ENCODE results near the gene MRPL17.
"Not testable (repeated sequence)": the region's sequence is repeated elsewhere in the genome, so short reads cannot be mapped to it uniquely, and the experiment has no call there.

Gene MRPL17

GRCh38 chr11:6703247-6704063 is 20.3 kb upstream of the MRPL17 start:
- H3K4me3 ChIP-seq (ENCODE audit: low read length), result no peak overlapping the region
- no peak overlapping the region for H4K5ac ChIP-seq (ENCODE audit: low read length)
- H3K4ac ChIP-seq (ENCODE audit: low read depth, low read length), result no peak overlapping the region
- no peak overlapping the region for H2BK120ac ChIP-seq (ENCODE audit: low read depth, low read length)
- H3K4me1 ChIP-seq (ENCODE audit: control insufficient read depth, low read depth, low read length), result no peaks in the 10 kb centered on the region
- H3K79me2 ChIP-seq (ENCODE audit: control insufficient read depth, insufficient read depth, low read length), result no peaks in the 10 kb centered on the region
- no peak overlapping the region for H2BK15ac ChIP-seq (replicated peaks; ENCODE audit: low read depth)
- H3K18ac ChIP-seq (ENCODE audit: low read length), result no peak overlapping the region
- H3K4me2 ChIP-seq (ENCODE audit: low read length), result no peak overlapping the region
- no peaks in the 10 kb centered on the region for H3K36me3 ChIP-seq (ENCODE audit: control insufficient read depth, insufficient read depth, low read length)
- no peak overlapping the region for H3K23ac ChIP-seq (ENCODE audit: low read length)
- no peak overlapping the region for H3K9ac ChIP-seq (ENCODE audit: low read length)
- H2BK5ac ChIP-seq (ENCODE audit: low read length), result no peak overlapping the region
- DNase-seq, result peak; percentile 78
- H4K8ac ChIP-seq (ENCODE audit: low read depth, low read length), result no peak overlapping the region
- H3K79me1 ChIP-seq (ENCODE audit: low read length), result no peaks in the 10 kb centered on the region
- no peaks in the 10 kb centered on the region for H3K27me3 ChIP-seq (ENCODE audit: insufficient read depth, low read length, poor library complexity)
- no peak overlapping the region for H3K56ac ChIP-seq (ENCODE audit: low read length)
- WGBS (ENCODE audit: extremely low coverage, insufficient coverage, low lambda C conversion rate), result no CpG with 5 or more reads among the region's 2 CpGs
- no peak overlapping the region for H2AK5ac ChIP-seq (ENCODE audit: low read length)
- no peak overlapping the region for H3K27ac ChIP-seq (ENCODE audit: low read depth, low read length)

DNA sequence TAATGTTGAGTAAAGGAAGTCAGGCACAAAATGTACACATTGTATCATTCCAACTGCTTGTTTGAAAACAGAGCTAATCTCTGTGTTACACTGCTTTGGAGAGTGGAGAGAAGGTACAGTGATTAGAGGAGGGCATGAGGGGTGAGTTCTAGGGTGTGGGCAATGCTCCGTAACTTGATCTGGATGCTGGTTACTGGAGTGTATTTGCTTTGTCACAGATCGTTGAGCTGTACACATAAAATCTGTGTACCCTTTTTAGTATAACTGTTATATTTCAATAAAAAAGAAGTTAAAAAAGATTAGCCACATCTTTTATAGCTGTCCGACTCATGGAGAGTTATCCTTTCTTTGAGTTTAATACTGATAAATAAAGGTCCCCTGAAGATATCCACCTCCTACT is 18.8 kb upstream of the MRPL17 start:
- not testable (repeated sequence) for H3K36me3 ChIP-seq (ENCODE audit: control insufficient read depth, insufficient read depth, low read length); H3K4me3 ChIP-seq (ENCODE audit: low read length); H3K27ac ChIP-seq (ENCODE audit: low read depth, low read length); H2BK120ac ChIP-seq (ENCODE audit: low read depth, low read length); H2BK15ac ChIP-seq (replicated peaks; ENCODE audit: low read depth); H3K56ac ChIP-seq (ENCODE audit: low read length); H3K4me1 ChIP-seq (ENCODE audit: control insufficient read depth, low read depth, low read length); H3K18ac ChIP-seq (ENCODE audit: low read length); H3K79me1 ChIP-seq (ENCODE audit: low read length); H4K8ac ChIP-seq (ENCODE audit: low read depth, low read length); H3K79me2 ChIP-seq (ENCODE audit: control insufficient read depth, insufficient read depth, low read length); H3K4ac ChIP-seq (ENCODE audit: low read depth, low read length); DNase-seq; H3K4me2 ChIP-seq (ENCODE audit: low read length); H3K27me3 ChIP-seq (ENCODE audit: insufficient read depth, low read length, poor library complexity); H2BK5ac ChIP-seq (ENCODE audit: low read length); H4K5ac ChIP-seq (ENCODE audit: low read length); H3K23ac ChIP-seq (ENCODE audit: low read length); H3K9ac ChIP-seq (ENCODE audit: low read length); H2AK5ac ChIP-seq (ENCODE audit: low read length)
- WGBS (ENCODE audit: extremely low coverage, insufficient coverage, low lambda C conversion rate), result no CpG with 5 or more reads among the region's 3 CpGs

- no peak overlapping the region for H2BK15ac ChIP-seq (replicated peaks; ENCODE audit: low read depth)
- no peaks in the 10 kb centered on the region for H3K36me3 ChIP-seq (ENCODE audit: control insufficient read depth, insufficient read depth, low read length)
- H3K4me1 ChIP-seq (ENCODE audit: control insufficient read depth, low read depth, low read length), result no peaks in the 10 kb centered on the region
- H3K23ac ChIP-seq (ENCODE audit: low read length), result no peak overlapping the region
- no peak overlapping the region for H2BK5ac ChIP-seq (ENCODE audit: low read length)
- no peaks in the 10 kb centered on the region for H3K79me1 ChIP-seq (ENCODE audit: low read length)
- no peak overlapping the region for H4K8ac ChIP-seq (ENCODE audit: low read depth, low read length)
- H3K27ac ChIP-seq (ENCODE audit: low read depth, low read length), result no peak overlapping the region
- no peak overlapping the region for H4K5ac ChIP-seq (ENCODE audit: low read length)
- no CpG with 5 or more reads among the region's 1 CpG for WGBS (ENCODE audit: extremely low coverage, insufficient coverage, low lambda C conversion rate)
- H3K4me3 ChIP-seq (ENCODE audit: low read length), result no peak overlapping the region
- no peaks in the 10 kb centered on the region for H3K79me2 ChIP-seq (ENCODE audit: control insufficient read depth, insufficient read depth, low read length)
- H3K9ac ChIP-seq (ENCODE audit: low read length), result no peak overlapping the region
- no peak for DNase-seq
- H3K4ac ChIP-seq (ENCODE audit: low read depth, low read length), result no peak overlapping the region
- H3K56ac ChIP-seq (ENCODE audit: low read length), result no peak overlapping the region
- H2BK120ac ChIP-seq (ENCODE audit: low read depth, low read length), result no peak overlapping the region
- H2AK5ac ChIP-seq (ENCODE audit: low read length), result no peak overlapping the region
- H3K18ac ChIP-seq (ENCODE audit: low read length), result no peak overlapping the region
- H3K4me2 ChIP-seq (ENCODE audit: low read length), result no peak overlapping the region
- H3K27me3 ChIP-seq (ENCODE audit: insufficient read depth, low read length, poor library complexity), result no peaks in the 10 kb centered on the region
Measured at GRCh38 chr11:6695377-6695776, 12.2 kb upstream of the MRPL17 start.

GRCh38 chr11:6694229-6694535 is 11.0 kb upstream of the MRPL17 start:
- H3K36me3 ChIP-seq (ENCODE audit: control insufficient read depth, insufficient read depth, low read length), result no peaks in the 10 kb centered on the region
- no peak overlapping the region for H3K4me3 ChIP-seq (ENCODE audit: low read length)
- H2BK5ac ChIP-seq (ENCODE audit: low read length), result no peak overlapping the region
- no peaks in the 10 kb centered on the region for H3K79me2 ChIP-seq (ENCODE audit: control insufficient read depth, insufficient read depth, low read length)
- no CpG with 5 or more reads among the region's 1 CpG for WGBS (ENCODE audit: extremely low coverage, insufficient coverage, low lambda C conversion rate)
- no peak overlapping the region for H4K8ac ChIP-seq (ENCODE audit: low read depth, low read length)
- no peak for DNase-seq
- H2AK5ac ChIP-seq (ENCODE audit: low read length), result no peak overlapping the region
- no peak overlapping the region for H3K18ac ChIP-seq (ENCODE audit: low read length)
- H3K23ac ChIP-seq (ENCODE audit: low read length), result no peak overlapping the region
- no peak overlapping the region for H3K4ac ChIP-seq (ENCODE audit: low read depth, low read length)
- no peaks in the 10 kb centered on the region for H3K79me1 ChIP-seq (ENCODE audit: low read length)
- no peak overlapping the region for H2BK120ac ChIP-seq (ENCODE audit: low read depth, low read length)
- H2BK15ac ChIP-seq (replicated peaks; ENCODE audit: low read depth), result no peak overlapping the region
- H3K56ac ChIP-seq (ENCODE audit: low read length), result no peak overlapping the region
- H4K5ac ChIP-seq (ENCODE audit: low read length), result no peak overlapping the region
- no peak overlapping the region for H3K4me2 ChIP-seq (ENCODE audit: low read length)
- H3K9ac ChIP-seq (ENCODE audit: low read length), result no peak overlapping the region
- H3K27ac ChIP-seq (ENCODE audit: low read depth, low read length), result no peak overlapping the region
- no peaks in the 10 kb centered on the region for H3K4me1 ChIP-seq (ENCODE audit: control insufficient read depth, low read depth, low read length)
- no peaks in the 10 kb centered on the region for H3K27me3 ChIP-seq (ENCODE audit: insufficient read depth, low read length, poor library complexity)

DNA sequence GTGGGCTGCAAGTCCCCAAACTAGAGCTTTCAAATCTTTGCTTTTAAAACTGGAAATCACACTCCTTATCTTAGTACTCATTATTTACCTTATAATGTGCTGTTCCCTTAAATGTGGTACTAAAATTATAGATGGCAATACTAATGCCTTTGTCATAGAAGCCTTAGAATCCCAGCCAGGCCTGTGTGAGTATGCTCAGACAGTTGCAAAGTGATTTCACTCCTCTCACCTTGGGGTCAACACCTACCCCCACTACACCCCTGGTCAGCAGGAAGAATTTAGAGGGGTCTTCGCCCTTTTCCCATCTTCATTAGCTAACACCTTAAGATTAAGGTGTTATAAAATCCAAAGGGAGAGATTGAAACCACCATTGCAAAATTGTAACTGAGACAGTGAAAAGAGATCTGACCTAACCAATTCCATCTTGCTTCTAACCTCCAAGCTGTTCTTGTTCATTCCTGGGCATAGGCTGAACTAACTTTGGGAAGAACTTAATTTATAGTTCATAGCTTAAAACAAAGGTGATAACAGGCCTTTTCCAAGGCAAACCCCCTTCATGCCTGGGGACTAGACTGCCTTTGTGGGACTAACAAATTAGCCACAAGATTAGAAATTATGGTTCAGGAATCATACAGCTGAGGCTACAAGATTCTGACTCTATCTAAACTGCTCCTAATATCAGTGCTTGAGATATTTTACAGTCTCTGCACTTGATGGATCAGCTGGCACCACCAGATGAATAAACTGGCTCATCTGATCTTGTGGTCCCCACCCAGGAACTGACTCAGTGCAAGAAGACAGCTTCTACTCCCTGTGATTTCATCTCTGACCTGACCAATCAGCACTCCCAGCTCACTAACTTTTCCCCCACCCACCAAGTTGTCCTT is 10.4 kb upstream of the MRPL17 start:
- H2BK5ac ChIP-seq (ENCODE audit: low read length), result no peak overlapping the region
- H3K36me3 ChIP-seq (ENCODE audit: control insufficient read depth, insufficient read depth, low read length), result no peaks in the 10 kb centered on the region
- no peak overlapping the region for H3K4ac ChIP-seq (ENCODE audit: low read depth, low read length)
- DNase-seq, result no peak
- no peak overlapping the region for H3K56ac ChIP-seq (ENCODE audit: low read length)
- no peaks in the 10 kb centered on the region for H3K79me2 ChIP-seq (ENCODE audit: control insufficient read depth, insufficient read depth, low read length)
- H2BK15ac ChIP-seq (replicated peaks; ENCODE audit: low read depth), result no peak overlapping the region
- no peak overlapping the region for H2BK120ac ChIP-seq (ENCODE audit: low read depth, low read length)
- H3K4me1 ChIP-seq (ENCODE audit: control insufficient read depth, low read depth, low read length), result no peaks in the 10 kb centered on the region
- no peak overlapping the region for H3K4me2 ChIP-seq (ENCODE audit: low read length)
- no peak overlapping the region for H3K4me3 ChIP-seq (ENCODE audit: low read length)
- H4K8ac ChIP-seq (ENCODE audit: low read depth, low read length), result no peak overlapping the region
- no peak overlapping the region for H3K23ac ChIP-seq (ENCODE audit: low read length)
- H3K27me3 ChIP-seq (ENCODE audit: insufficient read depth, low read length, poor library complexity), result no peaks in the 10 kb centered on the region
- no peak overlapping the region for H3K9ac ChIP-seq (ENCODE audit: low read length)
- H4K5ac ChIP-seq (ENCODE audit: low read length), result no peak overlapping the region
- no CpG with 5 or more reads among the region's 1 CpG for WGBS (ENCODE audit: extremely low coverage, insufficient coverage, low lambda C conversion rate)
- no peaks in the 10 kb centered on the region for H3K79me1 ChIP-seq (ENCODE audit: low read length)
- H3K18ac ChIP-seq (ENCODE audit: low read length), result no peak overlapping the region
- H3K27ac ChIP-seq (ENCODE audit: low read depth, low read length), result no peak overlapping the region
- H2AK5ac ChIP-seq (ENCODE audit: low read length), result no peak overlapping the region
